ENCODE data around the gene TACR2.
A peak's percentile ranks its signal among the peaks of the same experiment; 100 is the strongest.

TACR2 gene

GRCh38 chr10:69463886-69464285, 47.2 kb upstream of the TACR2 start:
- no peak overlapping the region for H3K4me3 ChIP-seq (ENCODE audit: low read depth, low read length)
- no peak for TF ChIP-seq MYC (IDR thresholded peaks at IDR 0.05; ENCODE audit: low read depth, low read length)
- DNase-seq (ENCODE audit: low read depth) = no peak

GRCh38 chr10:69461243-69462025, 44.7 kb upstream of the TACR2 start:
- TF ChIP-seq POLR2A (IDR thresholded peaks at IDR 0.05; ENCODE audit: extremely low read depth, insufficient read length) (no peak), CTCF (IDR thresholded peaks at IDR 0.05; ENCODE audit: low read depth, low read length) (no peak), MYC (IDR thresholded peaks at IDR 0.05; ENCODE audit: low read depth, low read length) (no peak), MAX (IDR thresholded peaks at IDR 0.05; ENCODE audit: low read depth, low read length) (no peak)
- no peak overlapping the region for H3K4me3 ChIP-seq (ENCODE audit: low read depth, low read length)
- no peak for DNase-seq (ENCODE audit: low read depth)

GRCh38 chr10:69460576-69461242, 44.0 kb upstream of the TACR2 start:
- DNase-seq (ENCODE audit: low read depth) = no peak
- TF ChIP-seq CTCF (IDR thresholded peaks at IDR 0.05; ENCODE audit: low read depth, low read length) (no peak), MAX (IDR thresholded peaks at IDR 0.05; ENCODE audit: low read depth, low read length) (0 out of 2 replicates have a peak, but pooled peaks have one; percentile 3)
- H3K4me3 ChIP-seq (ENCODE audit: low read depth, low read length) = no peak overlapping the region

- no peak overlapping the region for H3K4me3 ChIP-seq (ENCODE audit: low read depth, low read length)
- DNase-seq (ENCODE audit: low read depth) = no peak
- TF ChIP-seq CTCF (IDR thresholded peaks at IDR 0.05; ENCODE audit: low read depth, low read length) (no peak), MAX (IDR thresholded peaks at IDR 0.05; ENCODE audit: low read depth, low read length) (no peak), POLR2A (IDR thresholded peaks at IDR 0.05; ENCODE audit: extremely low read depth, insufficient read length) (no peak), MYC (IDR thresholded peaks at IDR 0.05; ENCODE audit: low read depth, low read length) (no peak)
Measured at GRCh38 chr10:69459893-69460575, 43.3 kb upstream of the TACR2 start.

- no peak overlapping the region for H3K4me3 ChIP-seq (ENCODE audit: low read depth, low read length)
- TF ChIP-seq POLR2A (IDR thresholded peaks at IDR 0.05; ENCODE audit: extremely low read depth, insufficient read length) = no peak
- no peak for TF ChIP-seq MAX (IDR thresholded peaks at IDR 0.05; ENCODE audit: low read depth, low read length)
- TF ChIP-seq MYC (IDR thresholded peaks at IDR 0.05; ENCODE audit: low read depth, low read length) = no peak
- no peak for TF ChIP-seq CTCF (IDR thresholded peaks at IDR 0.05; ENCODE audit: low read depth, low read length)
- DNase-seq (ENCODE audit: low read depth) = no peak
Measured at GRCh38 chr10:69459101-69459790, 42.5 kb upstream of the TACR2 start.

Measured in NB4 (cell line).